Breast epithelium (tissue), 4 donors: ENCODE results near the gene EMX2. TPM values are rescaled to one million over a fixed set of nuclear protein-coding genes. Genes with fewer than 3 reads are reported as not detected.
A peak's percentile ranks its signal among the peaks of the same experiment; 100 is the strongest.

Source experiments
- DNase-seq, 2 donors: peaks; one replicate each; pipeline ENCODE4 v3.0.0-alpha.2; 2019; ENCODE audit warnings: low spot score in 2 of 2
- H3K27ac ChIP-seq, 2 donors: fragments of 200-600 bp; sonication (generic) in 1 of 2; one replicate each; pipeline ENCODE4 v1.5.1; 2016 to 2019; ENCODE audit warnings: mild to moderate bottlenecking in 1 of 2
- H3K27me3 ChIP-seq, 2 donors: fragments of 200-600 bp; sonication (generic) in 1 of 2; one replicate each; pipeline versions ENCODE4 v1.5.1 to v1.6.0; 2017 to 2019; ENCODE audit warnings: control low read depth in 1 of 2, mild to moderate bottlenecking in 1 of 2
- H3K36me3 ChIP-seq: fragments of 200-600 bp; one replicate; pipeline ENCODE4 v1.5.1; 2019
- H3K4me1 ChIP-seq, 2 donors: fragments of 200-600 bp; sonication (generic); one replicate each; pipeline ENCODE4 v1.5.1; 2016 to 2019; ENCODE audit warnings: control low read depth in 1 of 2
- H3K4me3 ChIP-seq, 3 donors: fragments of 200-600 bp; sonication (generic); 1 replicate in 2 of 3; 2 replicates in 1 of 3; pipeline ENCODE4 v1.5.1; 2016 to 2019; ENCODE audit warnings: mild to moderate bottlenecking in 3 of 3, moderate library complexity in 2 of 3
- H3K9me3 ChIP-seq, 2 donors: fragments of 200-600 bp; sonication (generic) in 1 of 2; one replicate each; pipeline ENCODE4 v1.5.1; 2016 to 2019; ENCODE audit warnings: control low read depth in 1 of 2
- CTCF ChIP-seq, 3 donors: fragments of 450-650 bp; IDR thresholded peaks; one replicate each; pipeline ENCODE4 v1.5.1; 2016 to 2017; ENCODE audit warnings: antibody characterized with exemption in 3 of 3, mild to moderate bottlenecking in 3 of 3, moderate library complexity in 3 of 3
- POLR2A ChIP-seq: fragments of 450-650 bp; IDR thresholded peaks from one replicate; pipeline ENCODE4 v1.6.1; 2016; ENCODE audit warnings: antibody characterized with exemption, mild to moderate bottlenecking, moderate library complexity
- POLR2AphosphoS5 ChIP-seq, 3 donors: sonication (generic); formaldehyde crosslinking; IDR thresholded peaks; one replicate each; pipeline ENCODE4 v1.6.1; 2017; ENCODE audit warnings: antibody characterized with exemption in 3 of 3
- intact Hi-C: fragments of 100-400 bp; cut with DNase I; formaldehyde crosslinking; loops from one replicate; pipeline ENCODE4 v1.15.1; 2023; ENCODE audit warnings: low total_unique reads
- total RNA-seq, 3 donors: library from RNA; depleted of rRNA; stranded (reverse); fragments of >200 nt; gene quantifications; one replicate each; pipeline ENCODE4 v1.1.0, GENCODE V29; 2016

EMX2 gene
- total RNA-seq, 3 donors from 2014 or later, result 0.29 to 7.8 (median 0.98) TPM

- Histone ChIP-seq H3K27me3 (peaks cover 4 to 90% of the 10 kb centered on the region in 2 donors), H3K4me1 (peaks cover 0 to 3% of the 10 kb centered on the region in 2 donors), H3K9me3 (no peaks in the 10 kb centered on the region), H3K36me3 (no peaks in the 10 kb centered on the region), H3K27ac (no peak overlapping the region), H3K4me3 (peak overlapping the region in 2 of 3 donors; percentile 37 to 58)
- intact Hi-C loops, result no loop called here
- DNase-seq, result no peak
- TF ChIP-seq POLR2AphosphoS5 (IDR thresholded peaks at IDR 0.05) (no peak), CTCF (IDR thresholded peaks at IDR 0.05) (no peak), POLR2A (no peak)
Measured at GRCh38 chr10:117552701-117553141, 10.2 kb downstream of the EMX2 start.

GRCh38 chr10:117553142-117553814 lies 10.7 kb downstream of the EMX2 start:
- no peak overlapping the region for H3K27ac ChIP-seq
- H3K4me1 ChIP-seq, result peaks cover 0 to 3% of the 10 kb centered on the region in 2 donors
- no peaks in the 10 kb centered on the region for H3K36me3 ChIP-seq
- H3K4me3 ChIP-seq, result peak overlapping the region; percentile 7 to 58 (median 37)
- DNase-seq, result no peak
- intact Hi-C loops, result no loop called here
- TF ChIP-seq POLR2A, result no peak
- TF ChIP-seq CTCF (IDR thresholded peaks at IDR 0.05), result no peak
- no peak for TF ChIP-seq POLR2AphosphoS5 (IDR thresholded peaks at IDR 0.05)
- no peaks in the 10 kb centered on the region for H3K9me3 ChIP-seq
- H3K27me3 ChIP-seq, result peaks cover 4 to 85% of the 10 kb centered on the region in 2 donors

GRCh38 chr10:117553815-117554172 lies 11.2 kb downstream of the EMX2 start:
- peaks cover 0 to 3% of the 10 kb centered on the region in 2 donors for H3K4me1 ChIP-seq
- no peak for DNase-seq
- peak overlapping the region in 2 of 3 donors; percentile 37 to 58 for H3K4me3 ChIP-seq
- no peaks in the 10 kb centered on the region for H3K9me3 ChIP-seq
- TF ChIP-seq CTCF (IDR thresholded peaks at IDR 0.05) (no peak), POLR2AphosphoS5 (IDR thresholded peaks at IDR 0.05) (no peak), POLR2A (no peak)
- no peak overlapping the region for H3K27ac ChIP-seq
- no peaks in the 10 kb centered on the region for H3K36me3 ChIP-seq
- intact Hi-C loops, result no loop called here
- peaks cover 4 to 80% of the 10 kb centered on the region in 2 donors for H3K27me3 ChIP-seq

GRCh38 chr10:117554241-117554814 lies 11.8 kb downstream of the EMX2 start:
- Histone ChIP-seq H3K4me3 (no peak overlapping the region), H3K27me3 (peaks cover 4 to 76% of the 10 kb centered on the region in 2 donors), H3K36me3 (no peaks in the 10 kb centered on the region), H3K9me3 (no peaks in the 10 kb centered on the region), H3K4me1 (peaks cover 0 to 3% of the 10 kb centered on the region in 2 donors), H3K27ac (no peak overlapping the region)
- intact Hi-C loops, result no loop called here
- DNase-seq, result no peak
- TF ChIP-seq POLR2AphosphoS5 (IDR thresholded peaks at IDR 0.05) (no peak), POLR2A (no peak), CTCF (IDR thresholded peaks at IDR 0.05) (no peak)

- Histone ChIP-seq H3K4me3 (no peak overlapping the region), H3K36me3 (no peaks in the 10 kb centered on the region), H3K9me3 (no peaks in the 10 kb centered on the region), H3K27ac (no peak overlapping the region), H3K27me3 (peaks cover 4 to 69% of the 10 kb centered on the region in 2 donors), H3K4me1 (peaks cover 0 to 3% of the 10 kb centered on the region in 2 donors)
- TF ChIP-seq POLR2A (no peak), CTCF (IDR thresholded peaks at IDR 0.05) (no peak), POLR2AphosphoS5 (IDR thresholded peaks at IDR 0.05) (no peak)
- DNase-seq, result no peak
- intact Hi-C loops, result no loop called here
Measured at GRCh38 chr10:117555017-117555416, 12.5 kb downstream of the EMX2 start.
